CD4-positive, alpha-beta T cell treated with Interleukin-21 for 1 hour (primary cell): ENCODE data around the gene CSNK2A3.
"Not testable (repeated sequence)": the region's sequence is repeated elsewhere in the genome, so short reads cannot be mapped to it uniquely, and the experiment has no call there.

Experiments used
- DNase-seq: peaks from one replicate; pipeline ENCODE4 v3.0.0-alpha.2; 2020

CSNK2A3 gene

GRCh38 chr11:11379661-11380060, 26.6 kb upstream of the CSNK2A3 start:
- no peak for DNase-seq

- DNase-seq, result no peak
Observed at GRCh38 chr11:11378184-11378940, 25.3 kb upstream of the CSNK2A3 start.

- no peak for DNase-seq
Observed at GRCh38 chr11:11374358-11375148, 21.5 kb upstream of the CSNK2A3 start.

GRCh38 chr11:11373934-11374333, 20.9 kb upstream of the CSNK2A3 start:
- DNase-seq, result no peak

- DNase-seq, result no peak
Observed at GRCh38 chr11:11372461-11372860, 19.4 kb upstream of the CSNK2A3 start.

- DNase-seq, result no peak
Observed at GRCh38 chr11:11370962-11371303, 17.9 kb upstream of the CSNK2A3 start.

GRCh38 chr11:11370255-11370961, 17.4 kb upstream of the CSNK2A3 start:
- DNase-seq, result no peak

- no peak for DNase-seq
Observed at GRCh38 chr11:11366793-11367192, 13.7 kb upstream of the CSNK2A3 start.

GRCh38 chr11:11363674-11364073, 10.6 kb upstream of the CSNK2A3 start:
- DNase-seq, result no peak

- no peak for DNase-seq
Observed at GRCh38 chr11:11359611-11360010, 6.6 kb upstream of the CSNK2A3 start.

GRCh38 chr11:11356842-11357241, 3.8 kb upstream of the CSNK2A3 start:
- DNase-seq, result no peak

- DNase-seq, result not testable (repeated sequence)
Observed at GRCh38 chr11:11351851-11352250, 1.2 kb downstream of the CSNK2A3 start.

- no peak for DNase-seq
Observed at GRCh38 chr11:11351042-11351586, 1.9 kb downstream of the CSNK2A3 start.

- no peak for DNase-seq
Observed at GRCh38 chr11:11349870-11350337, 3.1 kb downstream of the CSNK2A3 start.

GRCh38 chr11:11349106-11349825, 3.8 kb downstream of the CSNK2A3 start:
- DNase-seq, result no peak

- no peak for DNase-seq
Observed at GRCh38 chr11:11348303-11348702, 4.7 kb downstream of the CSNK2A3 start.

GRCh38 chr11:11347592-11347991, 5.5 kb downstream of the CSNK2A3 start:
- DNase-seq, result no peak

- no peak for DNase-seq
Observed at GRCh38 chr11:11346303-11346702, 6.7 kb downstream of the CSNK2A3 start.

- no peak for DNase-seq
Observed at GRCh38 chr11:11345099-11345498, 8.0 kb downstream of the CSNK2A3 start.

GRCh38 chr11:11344045-11344444, 9.0 kb downstream of the CSNK2A3 start:
- no peak for DNase-seq

GRCh38 chr11:11338304-11338703, 14.7 kb downstream of the CSNK2A3 start:
- no peak for DNase-seq

- DNase-seq, result no peak
Observed at GRCh38 chr11:11336664-11337063, 16.4 kb downstream of the CSNK2A3 start.

- no peak for DNase-seq
Observed at GRCh38 chr11:11335043-11335442, 18.0 kb downstream of the CSNK2A3 start.
